DMS53 treated with DMSO at 0.1 percent for 48 hours (cell line): ENCODE data around the gene ETV6.
"Not testable (repeated sequence)": the region's sequence is repeated elsewhere in the genome, so short reads cannot be mapped to it uniquely, and the experiment has no call there.

ENCODE experiments used
- DNase-seq: peaks from one replicate; lab custom pipeline; 2025; ENCODE audit not compliant: unreplicated experiment; lab: John Stamatoyannopoulos, UW

The ETV6 gene

DNA sequence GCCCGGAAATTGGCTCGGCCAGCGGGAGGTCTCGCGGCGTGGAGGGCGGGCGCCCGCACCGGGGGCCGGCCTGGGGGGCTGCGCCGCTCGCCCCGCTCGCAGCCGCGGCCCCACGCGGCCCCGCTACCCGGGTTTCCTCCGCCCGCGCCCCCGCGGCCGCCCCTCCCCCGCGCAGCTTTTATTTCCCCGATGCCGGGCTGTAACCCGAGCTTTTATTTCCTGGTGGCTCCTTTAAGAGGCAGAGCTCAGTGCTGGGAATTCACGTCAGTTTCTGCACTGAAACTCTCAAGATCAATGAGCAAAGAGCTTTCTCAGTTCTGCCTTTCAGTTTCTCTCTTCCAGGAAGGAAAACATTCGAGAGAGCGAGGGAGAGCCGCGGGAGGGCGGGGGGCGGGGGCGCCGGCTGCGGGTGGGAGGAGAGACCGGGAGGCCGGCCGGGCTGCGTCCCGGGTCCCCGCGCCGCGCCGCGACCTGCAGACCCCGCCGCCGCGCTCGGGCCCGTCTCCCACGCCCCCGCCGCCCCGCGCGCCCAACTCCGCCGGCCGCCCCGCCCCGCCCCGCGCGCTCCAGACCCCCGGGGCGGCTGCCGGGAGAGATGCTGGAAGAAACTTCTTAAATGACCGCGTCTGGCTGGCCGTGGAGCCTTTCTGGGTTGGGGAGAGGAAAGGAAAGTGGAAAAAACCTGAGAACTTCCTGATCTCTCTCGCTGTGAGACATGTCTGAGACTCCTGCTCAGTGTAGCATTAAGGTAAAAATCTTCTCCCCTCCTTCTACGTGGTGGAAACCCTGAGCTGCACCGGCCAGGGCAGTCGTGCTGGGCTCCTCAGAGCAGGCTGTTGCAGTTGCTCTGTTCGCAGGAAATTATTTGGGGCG, at the start of gene ETV6:
TSS of gene ETV6 (plus strand) at position 262 of the 873 bp plus-strand sequence. CDS start at position 716, 454 bp downstream.
- DNase-seq, result peak; percentile 94

DNA sequence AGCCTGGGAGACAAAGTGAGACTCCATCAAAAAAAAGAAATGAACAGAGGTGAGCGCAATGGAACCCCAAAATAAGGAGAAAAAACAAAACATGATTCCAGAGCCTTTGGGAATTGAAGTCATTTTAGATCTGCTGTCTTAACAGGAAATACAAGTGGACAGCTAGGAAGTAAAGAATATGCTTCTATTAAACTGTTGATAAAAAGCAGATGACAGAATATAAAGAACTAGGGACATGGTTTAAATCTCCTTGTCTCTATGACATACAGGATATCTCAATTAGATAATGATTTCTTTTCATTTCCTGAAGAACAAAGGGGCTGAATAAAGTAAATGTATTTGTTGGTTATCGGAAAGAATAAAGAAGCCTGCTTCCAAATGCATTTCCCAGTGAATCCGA, 49.3 kb upstream of the ETV6 start:
- DNase-seq, result no peak

DNA sequence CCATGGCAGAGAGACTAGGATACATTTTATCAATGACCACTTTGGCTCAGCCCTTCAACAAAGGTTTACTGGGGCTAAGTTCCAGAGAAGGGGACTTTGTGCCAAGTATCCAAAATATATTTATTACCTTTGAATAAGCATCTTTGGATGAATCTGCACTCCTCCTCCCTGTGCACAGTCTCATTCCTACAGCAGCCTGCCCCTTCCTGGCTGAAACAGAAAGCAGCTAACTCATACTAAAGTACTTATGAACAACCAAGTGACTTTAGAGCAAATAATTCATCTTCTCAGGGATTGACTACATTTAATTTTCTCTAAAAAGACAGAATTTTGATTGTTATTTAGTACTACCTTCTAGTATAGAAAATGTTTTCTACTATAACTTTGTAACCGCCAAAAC, 47.8 kb upstream of the ETV6 start:
- no peak for DNase-seq

DNA sequence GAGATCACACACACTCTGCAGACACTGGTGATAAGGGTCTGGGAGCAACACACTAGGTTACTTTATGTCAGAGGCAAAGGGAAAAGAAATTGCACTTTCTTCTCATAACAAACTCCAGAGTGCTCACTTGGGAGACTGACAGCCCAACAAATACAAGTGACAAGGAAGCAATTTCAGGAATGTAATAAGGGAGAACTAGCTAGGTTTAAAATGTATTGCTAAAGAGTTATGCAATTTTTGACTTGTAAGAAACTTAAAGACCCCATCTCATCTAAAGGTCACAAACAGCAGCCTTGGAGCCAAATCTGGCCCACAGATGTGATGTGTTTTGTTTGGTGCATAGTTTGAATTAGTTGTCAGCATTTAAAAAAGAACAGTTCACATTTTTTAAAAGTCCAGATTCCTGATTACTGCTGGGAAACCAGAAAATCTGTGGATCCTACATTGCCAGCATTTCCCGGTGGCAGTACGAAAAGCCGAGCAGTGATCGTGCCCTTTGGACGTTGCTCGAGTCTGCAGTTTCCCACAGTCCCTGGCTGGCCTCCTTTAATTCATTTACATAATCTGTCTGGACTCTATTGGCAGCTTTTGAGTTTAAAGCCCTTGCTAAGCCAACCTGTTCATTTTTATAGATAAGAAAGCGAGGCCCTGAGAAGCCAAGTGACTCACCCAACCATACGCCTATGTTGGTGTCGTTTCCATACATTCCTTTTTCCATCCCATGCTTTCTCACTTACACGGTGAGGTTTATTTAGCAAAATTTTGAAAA, 42.0 kb upstream of the ETV6 start:
- no peak for DNase-seq

DNA sequence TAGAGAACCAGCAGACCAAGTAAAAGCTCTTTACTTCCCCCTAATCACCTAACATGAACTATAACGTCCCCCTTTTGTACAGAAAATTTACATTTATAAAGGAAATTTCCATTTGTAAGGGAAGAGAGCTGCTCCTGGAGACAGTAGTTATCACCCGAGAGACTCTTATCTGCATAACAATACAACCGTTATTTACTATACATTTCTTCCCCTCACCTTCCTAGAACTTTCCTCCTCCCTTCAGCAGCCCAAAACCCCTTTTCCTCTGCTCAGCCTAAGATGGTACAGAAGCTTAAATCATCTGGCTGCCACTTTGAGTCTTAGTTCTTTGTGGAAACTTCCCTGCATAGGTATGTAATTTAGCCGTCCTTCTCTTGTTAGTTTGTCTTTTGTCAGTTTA, 40.4 kb upstream of the ETV6 start:
- DNase-seq, result no peak

DNA sequence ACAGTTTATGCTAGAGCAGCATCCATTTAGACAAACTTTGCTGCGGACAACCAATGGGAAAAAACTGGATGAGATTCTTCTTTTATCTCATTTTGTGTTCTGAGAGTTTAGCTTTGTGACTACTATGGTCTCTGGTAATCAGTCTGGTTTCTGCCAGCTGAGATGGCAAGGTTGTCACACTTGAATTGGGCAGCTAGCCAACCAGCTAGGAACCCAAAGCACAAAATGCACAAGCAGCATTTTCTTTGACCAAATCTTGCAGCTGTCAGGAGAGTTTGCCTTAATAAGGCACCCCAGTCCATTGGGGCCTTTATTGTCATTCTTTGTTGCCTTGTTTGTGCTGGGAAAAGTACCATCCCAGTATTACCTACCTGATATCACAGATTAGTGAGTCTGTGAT, 34.0 kb upstream of the ETV6 start:
- DNase-seq, result no peak

DNA sequence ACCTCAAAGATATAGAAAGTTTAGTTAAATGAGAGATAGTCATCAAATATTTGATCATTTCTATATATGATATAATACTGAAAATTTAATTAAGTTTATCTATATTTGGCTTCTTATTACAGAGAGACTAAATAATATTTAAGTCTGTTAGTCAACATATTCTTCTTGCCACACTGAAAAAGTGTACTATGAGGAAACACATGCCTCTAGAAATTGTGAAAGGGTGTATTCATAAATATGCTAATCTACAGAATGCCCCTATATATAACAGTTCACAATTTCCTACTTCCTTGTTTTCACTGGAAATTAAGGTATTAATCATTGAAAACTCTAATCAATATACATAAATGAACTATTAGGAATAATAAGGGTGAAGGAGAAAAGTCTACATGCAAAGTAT, 31.4 kb upstream of the ETV6 start:
- no peak for DNase-seq

DNA sequence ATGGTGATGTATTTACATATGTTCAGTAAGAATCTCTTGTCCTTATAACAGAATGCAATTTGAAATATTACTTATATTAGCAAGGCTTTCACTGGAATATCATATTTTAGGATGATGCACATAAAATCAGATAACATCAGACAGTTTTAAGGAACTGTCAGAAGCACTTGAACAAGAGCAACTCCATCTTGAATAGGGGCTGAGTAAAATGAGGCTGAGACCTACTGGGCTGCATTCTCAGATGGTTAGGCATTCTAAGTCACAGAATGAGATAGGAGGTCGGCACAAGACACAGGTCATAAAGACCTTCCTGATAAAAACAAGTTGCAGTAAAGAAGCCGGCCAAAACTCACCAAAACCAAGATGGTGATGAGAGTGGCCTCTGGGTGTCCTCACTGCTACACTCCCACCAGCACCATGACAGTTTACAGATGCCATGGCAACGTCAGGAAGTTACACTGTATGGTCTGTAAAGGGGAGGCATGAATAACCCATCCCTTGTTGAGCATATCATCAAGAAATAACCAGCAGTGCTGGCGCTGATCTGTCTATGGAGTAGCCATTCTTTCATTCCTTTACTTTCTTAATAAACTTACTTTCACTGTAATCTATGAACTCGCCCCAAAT, 27.6 kb upstream of the ETV6 start:
- DNase-seq, result no peak

DNA sequence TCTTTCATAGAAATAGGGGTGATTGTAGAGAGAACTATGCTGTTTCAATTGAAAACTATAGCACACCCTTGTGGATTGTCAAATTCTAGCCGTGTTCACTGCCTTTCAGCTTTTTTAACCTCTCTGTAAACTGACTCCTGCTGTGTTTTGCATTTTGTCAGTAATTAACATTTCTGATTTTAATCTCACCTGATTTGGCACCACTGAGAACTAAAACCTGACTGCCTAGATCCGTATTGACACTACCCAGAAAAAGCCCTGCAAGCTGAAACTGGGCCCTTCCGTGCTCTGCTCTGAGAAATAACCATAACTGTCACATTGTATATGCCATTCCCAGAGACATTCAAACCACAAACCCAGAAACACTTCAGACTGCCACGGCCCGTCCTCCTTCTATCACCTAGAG, 26.6 kb upstream of the ETV6 start:
- DNase-seq, result no peak

DNA sequence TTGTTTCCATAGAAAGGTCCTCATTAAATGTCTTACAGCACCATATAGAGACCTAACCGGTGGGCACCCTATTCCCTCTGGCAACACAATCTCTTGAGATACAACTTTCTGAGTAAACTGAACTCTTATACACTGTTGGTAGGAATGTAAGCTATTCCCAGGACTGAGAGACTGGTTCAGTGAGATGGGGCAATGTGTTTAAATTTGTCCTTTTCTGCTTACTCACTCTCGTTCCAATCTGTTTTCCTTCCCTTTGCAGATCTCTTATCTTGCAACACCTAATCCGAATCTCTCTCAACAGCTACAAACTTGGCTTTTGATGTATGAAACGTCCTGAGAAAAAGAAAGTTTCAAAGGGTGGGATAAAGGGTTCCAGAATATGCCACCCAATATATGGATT, 26.1 kb upstream of the ETV6 start:
- DNase-seq, result no peak

DNA sequence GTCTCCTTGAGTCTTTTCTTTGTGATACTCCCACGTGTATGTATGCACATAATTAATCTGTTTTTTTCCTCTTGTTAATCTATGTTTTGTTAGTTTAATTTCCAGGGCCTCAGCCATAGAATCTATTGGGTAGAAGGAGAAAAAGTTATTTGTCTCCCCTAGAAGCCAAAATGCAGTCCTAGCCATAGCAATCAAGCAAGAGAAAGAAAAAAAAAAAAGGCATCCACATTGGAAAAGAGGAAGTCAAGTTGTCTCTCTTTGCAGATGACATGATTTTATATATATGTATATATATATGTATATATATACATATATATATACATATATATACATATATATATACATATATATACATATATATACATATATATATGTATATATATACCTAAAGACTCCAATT, 25.4 kb upstream of the ETV6 start:
- no peak for DNase-seq

DNA sequence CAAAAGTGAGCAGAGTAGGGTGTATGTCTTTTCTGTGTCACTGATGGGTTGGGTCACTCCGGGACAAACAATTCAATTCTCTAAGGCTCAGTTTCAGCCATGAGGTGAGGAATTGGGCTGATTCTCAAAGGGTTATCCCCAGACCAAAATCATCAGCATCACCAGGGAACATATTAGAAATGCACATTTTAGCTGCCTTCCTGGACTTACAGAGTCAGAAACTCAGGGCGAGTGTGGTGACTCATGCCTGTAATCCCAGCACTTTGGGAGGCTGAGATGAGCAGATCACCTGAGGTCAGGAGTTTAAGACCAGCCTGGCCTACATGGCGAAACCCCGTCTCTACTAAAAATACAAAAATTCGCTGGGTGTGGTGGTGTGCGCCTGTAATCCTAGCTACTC, 21.8 kb upstream of the ETV6 start:
- DNase-seq, result not testable (repeated sequence)

DNA sequence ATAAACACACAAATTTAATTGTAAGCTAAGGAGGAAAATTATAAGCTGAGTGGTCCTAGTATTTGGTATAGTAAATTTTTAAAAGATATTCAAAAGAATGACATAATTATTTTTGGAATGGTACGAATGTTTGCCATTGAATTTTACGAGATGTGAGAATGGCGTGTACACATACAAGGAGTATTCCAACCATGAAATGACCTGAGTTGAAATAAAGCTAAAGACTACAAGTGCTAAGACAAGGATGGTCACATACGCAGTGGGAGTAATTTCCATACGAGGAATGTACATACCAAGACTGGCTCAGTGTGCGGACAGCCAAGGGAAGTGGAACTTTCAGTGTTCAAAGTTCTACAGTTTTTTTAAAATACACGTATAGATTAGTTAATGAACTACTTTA, 21.1 kb upstream of the ETV6 start:
- no peak for DNase-seq

DNA sequence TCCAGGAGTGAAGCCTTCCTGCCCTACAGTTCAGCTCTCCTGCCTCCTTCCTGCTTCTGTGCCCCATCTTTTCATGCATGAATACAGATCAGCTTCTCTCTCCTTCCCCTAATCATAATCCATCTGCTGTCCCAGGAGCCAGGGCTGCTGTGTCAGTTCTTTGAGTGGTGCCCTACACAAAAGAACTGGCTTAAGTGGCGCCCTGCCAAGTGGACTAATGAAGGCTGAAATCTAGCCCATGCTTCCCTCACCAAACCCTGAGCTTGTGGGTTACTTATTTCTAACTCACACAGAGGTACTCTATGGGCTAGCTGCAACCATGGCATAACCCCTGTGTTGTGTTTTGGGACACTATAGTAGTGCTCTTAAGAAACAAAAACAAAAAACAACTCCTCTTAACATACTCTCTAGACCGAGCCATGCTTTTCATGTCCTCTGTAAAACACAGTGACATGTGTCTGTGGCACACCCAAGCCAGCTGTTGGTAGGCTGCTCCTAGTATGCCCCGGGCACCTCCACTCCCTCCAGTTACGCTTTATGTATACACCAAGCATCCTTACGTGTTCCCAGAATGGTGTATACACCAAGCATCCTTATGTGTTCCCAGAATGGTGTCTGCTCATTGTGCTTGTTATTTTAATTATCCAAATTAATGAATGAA, 19.3 kb upstream of the ETV6 start:
- peak; percentile 68 for DNase-seq

DNA sequence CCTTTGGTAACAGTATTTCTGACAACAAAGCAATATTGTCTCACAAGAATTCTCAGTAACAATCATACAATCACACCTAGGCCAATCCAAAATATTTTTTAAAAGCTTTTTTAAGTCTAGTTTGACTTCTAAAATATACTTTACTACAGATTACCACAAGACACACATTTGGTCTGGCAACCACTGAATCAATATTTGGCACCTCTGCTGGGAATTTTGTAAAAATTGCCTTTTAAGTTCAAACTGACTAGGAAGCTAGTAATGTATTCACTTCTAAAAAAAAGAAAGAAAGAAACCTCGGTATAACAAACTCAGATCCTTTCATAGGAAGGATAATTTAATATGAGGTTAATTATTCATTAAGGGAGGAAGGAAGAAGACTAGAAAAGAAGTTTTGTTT, 18.2 kb upstream of the ETV6 start:
- DNase-seq, result no peak

DNA sequence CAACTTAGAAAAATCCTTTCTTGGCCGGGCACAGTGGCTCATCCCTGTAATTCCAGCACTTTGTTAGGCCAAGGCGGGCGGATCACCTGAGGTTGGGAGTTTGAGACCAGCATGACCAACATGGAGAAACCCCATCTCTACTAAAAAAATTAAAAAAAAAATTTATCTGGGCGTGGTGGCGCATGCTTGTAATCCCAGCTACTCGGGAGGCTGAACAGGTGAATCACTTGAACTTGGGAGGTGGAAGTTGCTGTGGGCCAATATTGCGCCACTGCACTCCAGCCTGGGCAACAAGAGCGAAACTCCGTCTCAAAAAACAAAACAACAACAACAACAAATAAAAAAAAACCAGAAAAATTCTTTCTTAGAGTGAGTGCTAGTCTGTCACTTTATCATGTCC, 17.6 kb upstream of the ETV6 start:
- not testable (repeated sequence) for DNase-seq

DNA sequence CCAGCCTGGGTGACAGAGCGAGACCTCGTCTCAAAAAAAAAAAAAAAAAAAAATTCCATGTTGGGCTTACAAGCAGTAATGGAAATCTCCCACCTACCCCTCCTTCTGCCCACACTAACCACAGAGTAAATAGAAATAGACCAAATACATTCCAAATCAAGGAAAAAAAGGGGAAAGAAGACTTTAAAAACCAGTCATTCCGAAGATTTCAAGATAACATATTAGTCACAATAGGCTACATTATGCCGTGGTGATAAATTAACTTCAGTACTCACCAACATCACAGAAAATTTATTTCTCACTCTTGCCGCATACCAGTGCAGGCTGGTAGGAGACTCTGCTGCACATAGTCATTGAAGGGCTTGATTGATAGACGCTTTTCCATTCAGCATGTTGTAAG, 15.5 kb upstream of the ETV6 start:
- DNase-seq, result no peak

DNA sequence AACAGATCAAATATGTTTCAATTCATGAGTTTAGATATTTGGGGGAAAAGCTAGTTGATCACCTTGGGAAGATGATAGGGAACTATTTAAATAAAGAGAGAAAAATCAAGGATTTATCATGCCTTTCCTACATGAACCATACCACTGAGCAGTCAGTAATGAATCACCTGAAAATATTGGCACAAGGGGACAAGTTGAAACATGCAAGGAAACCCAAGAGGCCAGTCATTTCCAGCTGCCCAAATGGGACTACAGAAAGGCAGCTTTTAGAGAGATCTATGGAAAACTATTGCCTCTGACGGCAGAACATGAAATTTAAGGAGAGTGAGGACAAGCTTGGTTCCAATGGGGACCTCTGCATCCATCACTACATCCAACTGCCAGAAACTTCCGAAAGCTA, 14.1 kb upstream of the ETV6 start:
- DNase-seq, result no peak

DNA sequence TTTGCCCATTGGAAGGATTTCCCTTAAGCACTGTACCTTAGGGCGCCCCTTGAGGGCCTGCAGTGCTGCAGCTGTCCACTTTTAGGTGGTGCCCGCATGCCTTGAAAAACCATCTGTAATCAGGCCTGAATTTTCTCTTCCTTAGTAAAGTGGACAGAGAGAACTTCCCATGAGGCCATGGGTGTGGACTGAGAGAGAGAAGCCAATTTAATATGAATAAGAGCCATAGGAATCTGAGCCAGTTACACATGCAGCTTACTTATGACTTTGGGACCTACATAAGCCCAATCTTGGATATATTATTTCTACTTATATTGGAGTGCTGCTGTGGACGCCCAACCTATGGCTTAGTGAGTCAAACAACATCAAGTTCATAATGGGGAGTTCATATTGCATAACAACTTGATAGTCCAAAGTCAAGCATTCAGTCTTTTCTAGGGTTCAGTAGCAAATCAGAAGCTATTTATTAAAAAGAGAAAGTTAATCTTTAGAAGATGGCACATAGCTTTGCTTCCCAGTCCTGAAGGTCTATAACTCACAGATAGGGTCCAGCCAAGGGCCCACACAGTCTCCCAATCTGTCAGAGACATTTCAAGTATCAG, 11.1 kb upstream of the ETV6 start:
- DNase-seq, result no peak

DNA sequence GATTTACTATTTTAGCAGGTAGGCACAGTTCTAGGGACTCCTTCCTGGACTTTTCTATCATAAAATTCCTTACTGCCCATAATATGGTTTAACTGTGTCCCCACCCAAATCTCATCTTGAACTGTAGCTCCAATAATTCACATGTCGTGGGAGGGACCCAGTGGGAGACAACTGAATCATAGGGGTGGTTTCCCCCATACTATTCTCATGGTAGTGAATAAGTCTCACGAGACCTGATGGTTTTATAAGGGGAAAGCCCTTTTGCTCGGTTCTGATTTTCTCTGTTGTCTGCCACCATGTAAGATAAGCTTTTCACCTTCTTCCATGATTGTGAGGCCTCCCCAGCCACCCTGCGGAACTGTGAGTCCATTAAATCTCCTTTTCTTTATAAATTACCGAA, 10.0 kb upstream of the ETV6 start:
- no peak for DNase-seq

DNA sequence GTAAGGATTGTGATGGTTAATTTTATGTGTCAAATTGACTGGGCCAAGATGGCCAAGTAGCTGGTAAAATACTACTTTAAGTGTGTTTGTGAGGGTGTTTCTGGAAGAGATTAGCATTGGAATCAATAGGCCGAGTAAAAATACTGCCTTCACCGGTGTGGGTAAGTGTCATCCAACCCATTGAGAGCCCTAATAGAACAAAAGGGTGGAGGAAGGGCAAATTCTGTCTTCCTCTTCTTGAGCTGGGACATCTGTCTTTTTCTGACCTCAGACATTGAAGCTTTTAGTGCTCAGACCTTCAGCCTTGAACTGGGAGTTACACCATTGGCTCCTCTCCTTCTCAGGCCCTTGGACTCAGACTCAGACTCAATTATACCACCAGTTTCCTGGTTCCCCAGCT, 8.0 kb upstream of the ETV6 start:
- DNase-seq, result no peak
